OCI-LY1 (cell line): ENCODE results near the gene NEK6.

Experiments used
- CTCF ChIP-seq: fragments of 200-600 bp; sonication (generic), shearing (Covaris generic); IDR thresholded peaks from 2 replicates; pipeline ENCODE4 v1.5.1; 2017; ENCODE audit warnings: mild to moderate bottlenecking, antibody characterized with exemption, low read length, moderate library complexity, mixed read lengths
- EZH2 ChIP-seq: fragments of 200-600 bp; sonication (generic), shearing (Covaris generic); IDR thresholded peaks from 2 replicates; pipeline ENCODE4 v1.8.0; 2017; ENCODE audit warnings: borderline replicate concordance, mixed run types, mild to moderate bottlenecking, antibody characterized with exemption, low read length, moderate library complexity, mixed read lengths

GRCh38 chr9:124385623-124386022 is 127.9 kb downstream of the NEK6 start:
- TF ChIP-seq CTCF = no peak
- TF ChIP-seq EZH2 = no peak
